Measurements from ENCODE around the gene TBL3.

TBL3 gene

DNA sequence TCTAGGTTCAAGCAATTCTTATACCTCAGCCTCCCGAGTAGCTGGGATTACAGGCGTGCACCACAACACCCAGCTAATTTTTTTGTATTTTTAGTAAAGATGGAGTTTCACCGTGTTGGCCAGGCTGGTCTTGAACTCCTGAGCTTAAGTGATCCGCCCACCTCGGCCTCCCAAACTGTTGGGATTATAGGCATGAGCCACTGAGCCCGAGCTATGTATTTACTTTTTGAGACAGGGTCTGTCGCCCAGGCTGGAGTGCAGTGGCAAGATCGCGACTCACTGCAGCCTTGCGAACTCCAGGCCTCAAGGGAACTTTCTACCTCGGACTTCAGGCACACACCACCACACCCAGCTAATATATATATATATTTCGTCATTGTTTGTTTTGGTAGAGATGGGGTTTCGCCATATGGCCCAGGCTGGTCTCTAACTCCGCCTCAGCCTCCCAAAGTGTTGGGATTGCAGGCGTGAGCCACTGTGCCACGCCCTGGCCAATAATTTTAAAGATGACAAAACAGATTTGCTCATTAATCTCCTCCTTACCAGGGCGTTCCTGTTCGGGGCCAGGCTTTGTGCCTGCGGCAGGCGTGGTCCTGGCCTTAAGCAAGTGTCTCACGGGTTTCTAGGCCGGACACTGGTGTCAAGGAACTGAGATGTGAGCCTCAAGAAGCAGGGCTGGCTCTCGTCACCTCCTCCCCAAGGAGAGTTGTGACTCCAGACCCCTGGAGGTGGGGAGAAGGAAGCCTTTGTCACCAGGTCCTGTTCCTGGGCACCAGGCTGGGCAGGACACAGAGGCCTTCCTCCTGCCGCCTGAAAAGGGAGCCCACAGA lies 43.5 kb downstream of the TBL3 start:
- no peak overlapping the region for H2AFZ ChIP-seq
- no peak overlapping the region for H3K4me2 ChIP-seq (ENCODE audit: low read length)
- H3K9ac ChIP-seq = no peak overlapping the region
- peaks cover 2% of the 10 kb centered on the region for H3K4me1 ChIP-seq
- H3K79me2 ChIP-seq = no peaks in the 10 kb centered on the region
- no peak overlapping the region for H3K4me3 ChIP-seq (ENCODE audit: low read depth, low read length)
- H3K9me3 ChIP-seq (ENCODE audit: control insufficient read depth, low read length) = no peaks in the 10 kb centered on the region
- H3K27ac ChIP-seq = no peak overlapping the region
- H3K27me3 ChIP-seq (ENCODE audit: control insufficient read depth, insufficient read depth, low read length) = no peaks in the 10 kb centered on the region
- no peaks in the 10 kb centered on the region for H3K36me3 ChIP-seq (ENCODE audit: control insufficient read depth, insufficient read depth, low read length)
- TF ChIP-seq, protein P1, sequence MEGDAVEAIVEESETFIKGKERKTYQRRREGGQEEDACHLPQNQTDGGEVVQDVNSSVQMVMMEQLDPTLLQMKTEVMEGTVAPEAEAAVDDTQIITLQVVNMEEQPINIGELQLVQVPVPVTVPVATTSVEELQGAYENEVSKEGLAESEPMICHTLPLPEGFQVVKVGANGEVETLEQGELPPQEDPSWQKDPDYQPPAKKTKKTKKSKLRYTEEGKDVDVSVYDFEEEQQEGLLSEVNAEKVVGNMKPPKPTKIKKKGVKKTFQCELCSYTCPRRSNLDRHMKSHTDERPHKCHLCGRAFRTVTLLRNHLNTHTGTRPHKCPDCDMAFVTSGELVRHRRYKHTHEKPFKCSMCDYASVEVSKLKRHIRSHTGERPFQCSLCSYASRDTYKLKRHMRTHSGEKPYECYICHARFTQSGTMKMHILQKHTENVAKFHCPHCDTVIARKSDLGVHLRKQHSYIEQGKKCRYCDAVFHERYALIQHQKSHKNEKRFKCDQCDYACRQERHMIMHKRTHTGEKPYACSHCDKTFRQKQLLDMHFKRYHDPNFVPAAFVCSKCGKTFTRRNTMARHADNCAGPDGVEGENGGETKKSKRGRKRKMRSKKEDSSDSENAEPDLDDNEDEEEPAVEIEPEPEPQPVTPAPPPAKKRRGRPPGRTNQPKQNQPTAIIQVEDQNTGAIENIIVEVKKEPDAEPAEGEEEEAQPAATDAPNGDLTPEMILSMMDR (IDR thresholded peaks at IDR 0.05) = no peak

DNA sequence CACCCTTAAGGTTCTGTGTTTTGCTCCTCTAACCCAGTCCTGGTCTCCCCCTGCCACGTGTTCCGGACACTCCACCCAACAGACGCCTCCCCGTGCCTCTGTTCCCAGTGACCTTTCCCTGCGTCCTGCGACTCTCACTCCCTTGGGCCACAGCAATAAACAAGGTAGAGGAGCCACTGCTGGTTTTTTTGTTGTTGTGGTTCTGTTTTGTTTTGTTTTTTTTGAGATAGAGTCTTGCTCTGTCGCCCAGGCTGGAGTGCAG lies 44.0 kb downstream of the TBL3 start:
- Histone ChIP-seq H3K27me3 (ENCODE audit: control insufficient read depth, insufficient read depth, low read length) (no peaks in the 10 kb centered on the region), H3K4me1 (no peaks in the 10 kb centered on the region), H3K9me3 (ENCODE audit: control insufficient read depth, low read length) (no peaks in the 10 kb centered on the region), H3K9ac (no peak overlapping the region), H3K36me3 (ENCODE audit: control insufficient read depth, insufficient read depth, low read length) (no peaks in the 10 kb centered on the region), H3K79me2 (no peaks in the 10 kb centered on the region), H2AFZ (no peak overlapping the region), H3K4me2 (ENCODE audit: low read length) (no peak overlapping the region), H3K4me3 (ENCODE audit: low read depth, low read length) (no peak overlapping the region), H3K27ac (no peak overlapping the region)
- TF ChIP-seq, protein P1 (IDR thresholded peaks at IDR 0.05) = no peak

GRCh38 chr16:2016407-2016922 lies 44.6 kb downstream of the TBL3 start:
- Histone ChIP-seq H3K27ac (no peak overlapping the region), H3K9me3 (ENCODE audit: control insufficient read depth, low read length) (no peaks in the 10 kb centered on the region), H2AFZ (no peak overlapping the region), H3K36me3 (ENCODE audit: control insufficient read depth, insufficient read depth, low read length) (no peaks in the 10 kb centered on the region), H3K9ac (no peak overlapping the region), H3K79me2 (no peaks in the 10 kb centered on the region), H3K4me1 (no peaks in the 10 kb centered on the region), H3K4me3 (ENCODE audit: low read depth, low read length) (no peak overlapping the region), H3K27me3 (ENCODE audit: control insufficient read depth, insufficient read depth, low read length) (no peaks in the 10 kb centered on the region), H3K4me2 (ENCODE audit: low read length) (no peak overlapping the region)
- TF ChIP-seq, protein P1 (IDR thresholded peaks at IDR 0.05) = no peak

DNA sequence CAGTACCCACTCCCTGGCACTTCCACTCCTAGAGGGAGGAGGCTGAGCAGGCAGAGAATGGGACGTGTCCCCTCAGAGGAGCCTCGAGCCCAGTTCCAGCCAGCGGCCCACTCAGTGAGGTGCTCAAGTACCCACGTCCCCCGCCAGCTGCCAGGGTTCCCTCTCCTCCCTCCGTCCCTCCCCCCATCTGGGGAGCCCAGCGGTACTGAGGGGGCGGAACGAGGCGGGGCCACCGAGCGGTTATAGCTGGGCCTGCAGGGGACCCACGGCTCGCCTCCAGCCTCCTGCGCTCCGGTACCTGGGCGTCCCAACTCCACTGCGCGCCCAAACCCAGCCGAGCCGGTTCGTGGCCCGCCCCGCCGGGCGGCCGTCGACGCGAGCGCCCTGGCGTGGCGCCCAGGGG lies 47.7 kb downstream of the TBL3 start, which contains the start of gene NPW:
Gene NPW, plus strand, starts transcription at position 268 of the 403 bp plus-strand sequence.
- Histone ChIP-seq H3K4me1 (peaks cover 3% of the 10 kb centered on the region), H3K4me3 (ENCODE audit: low read depth, low read length) (no peak within 1 kb of the TSS), H2AFZ (no peak within 1 kb of the TSS), H3K9me3 (ENCODE audit: control insufficient read depth, low read length) (no peaks in the 10 kb centered on the region), H3K4me2 (ENCODE audit: low read length) (no peak within 1 kb of the TSS), H3K79me2 (no peaks in the 10 kb centered on the region), H3K27ac (no peak within 1 kb of the TSS), H3K9ac (no peak within 1 kb of the TSS), H3K36me3 (ENCODE audit: control insufficient read depth, insufficient read depth, low read length) (no peaks in the 10 kb centered on the region), H3K27me3 (ENCODE audit: control insufficient read depth, insufficient read depth, low read length) (no peaks in the 10 kb centered on the region)
- TF ChIP-seq, protein P1 (IDR thresholded peaks at IDR 0.05) = no peak
